HEK293T (cell line): ENCODE data around the gene MGAT1.

Experiments used
- CTCF ChIA-PET: fragments of 350-600 bp; formaldehyde crosslinking; extraction: SDS; loops from one replicate; lab custom pipeline; 2021; ENCODE audit warnings: antibody characterized with exemption, inconsistent platforms; lab: Yijun Ruan, JAX
- POLR2A ChIA-PET: fragments of 350-600 bp; formaldehyde crosslinking; extraction: SDS; loops from one replicate; lab custom pipeline; 2020; ENCODE audit warnings: antibody characterized with exemption, inconsistent platforms; lab: Yijun Ruan, JAX
- DNase-seq: peaks from one replicate; pipeline ENCODE4 v3.0.0; 2012; ENCODE audit warnings: mixed read lengths; ENCODE audit errors: extremely low spot score
- ARNT ChIP-seq: fragments of 450-650 bp; IDR thresholded peaks from 2 replicates; pipeline ENCODE4 v1.6.1; 2017; ENCODE audit warnings: mild to moderate bottlenecking
- BHLHE40 ChIP-seq: fragments of 450-650 bp; IDR thresholded peaks from 2 replicates; pipeline ENCODE4 v1.6.1; 2016; ENCODE audit warnings: mild to moderate bottlenecking, moderate library complexity, borderline replicate concordance
- CTBP1 ChIP-seq: fragments of 450-650 bp; IDR thresholded peaks from 2 replicates; pipeline ENCODE4 v1.6.1; 2016; ENCODE audit warnings: borderline replicate concordance
- ELF4 ChIP-seq: fragments of 450-650 bp; IDR thresholded peaks from 2 replicates; pipeline ENCODE4 v1.6.1; 2017; ENCODE audit warnings: antibody characterized with exemption
- FOXA1 ChIP-seq: fragments of 450-650 bp; IDR thresholded peaks from 2 replicates; pipeline ENCODE4 v1.6.1; 2016; ENCODE audit warnings: mild to moderate bottlenecking
- FOXK2 ChIP-seq: fragments of 450-650 bp; IDR thresholded peaks from 2 replicates; pipeline ENCODE4 v1.6.1; 2016; ENCODE audit warnings: mild to moderate bottlenecking
- FOXM1 ChIP-seq: fragments of 450-650 bp; IDR thresholded peaks from 2 replicates; pipeline ENCODE4 v1.6.1; 2017; ENCODE audit warnings: mild to moderate bottlenecking, borderline replicate concordance
- HDGF ChIP-seq: fragments of 450-650 bp; IDR thresholded peaks from 2 replicates; pipeline ENCODE4 v1.6.1; 2017; ENCODE audit warnings: antibody characterized with exemption, borderline replicate concordance
- L3MBTL2 ChIP-seq: fragments of 450-650 bp; conservative IDR thresholded peaks from 2 replicates; pipeline ENCODE4 v1.6.1; 2016; ENCODE audit warnings: mild to moderate bottlenecking
- LEF1 ChIP-seq: fragments of 450-650 bp; IDR thresholded peaks from 2 replicates; pipeline ENCODE4 v1.6.1; 2017; ENCODE audit warnings: mild to moderate bottlenecking, borderline replicate concordance
- NFRKB ChIP-seq: fragments of 450-650 bp; IDR thresholded peaks from 2 replicates; pipeline ENCODE4 v1.6.1; 2016; ENCODE audit warnings: mild to moderate bottlenecking, moderate library complexity
- SP1 ChIP-seq: fragments of 450-650 bp; IDR thresholded peaks from 2 replicates; pipeline ENCODE4 v1.6.1; 2017
- SUZ12 ChIP-seq: fragments of 450-650 bp; IDR thresholded peaks from 2 replicates; pipeline ENCODE4 v1.6.1; 2016; ENCODE audit warnings: mild to moderate bottlenecking
- TARDBP ChIP-seq: fragments of 450-650 bp; IDR thresholded peaks from 2 replicates; pipeline ENCODE4 v1.6.1; 2016
- ZNF384 ChIP-seq: fragments of 450-650 bp; IDR thresholded peaks from 2 replicates; pipeline ENCODE4 v1.6.1; 2016
- TF ChIP-seq, protein P1 (sequence below): fragments of 450-650 bp; IDR thresholded peaks from 2 replicates; pipeline ENCODE4 v1.6.1; 2016

MGAT1 gene

DNA sequence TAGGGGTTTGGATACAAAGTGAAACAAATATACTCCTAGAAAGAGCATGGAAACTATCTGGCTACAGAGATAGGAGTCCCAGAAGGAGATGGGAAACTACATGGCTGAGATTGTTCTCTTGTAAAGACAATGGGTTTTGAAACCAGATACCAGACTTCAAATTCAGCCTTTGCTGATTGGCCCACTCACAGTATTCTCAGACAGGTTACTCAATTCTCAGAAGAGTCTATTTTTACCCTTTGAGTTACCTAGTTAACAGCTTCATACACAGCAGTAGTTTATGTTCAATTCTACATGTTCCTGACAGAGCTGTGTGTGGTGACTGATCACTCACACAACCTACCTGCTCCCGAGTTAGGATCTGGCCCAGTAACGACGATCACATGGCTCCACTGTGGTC lies 44.4 kb upstream of the MGAT1 start:
- DNase-seq, result no peak
- ChIA-PET CTCF (no interaction called here), POLR2A (interaction anchor here (1.0 kb wide), 1 partner anchor 36 kb away, joined by 3 read pairs; no protein-coding TSS in a partner anchor)
- TF ChIP-seq HDGF (no peak), ARNT (no peak), BHLHE40 (no peak), LEF1 (no peak), FOXA1 (no peak), FOXM1 (no peak), SUZ12 (no peak), NFRKB (no peak), SP1 (no peak), ZNF384 (no peak), TARDBP (no peak), CTBP1 (no peak), FOXK2 (no peak), L3MBTL2 (no peak), ELF4 (no peak)
- TF ChIP-seq, protein P1, sequence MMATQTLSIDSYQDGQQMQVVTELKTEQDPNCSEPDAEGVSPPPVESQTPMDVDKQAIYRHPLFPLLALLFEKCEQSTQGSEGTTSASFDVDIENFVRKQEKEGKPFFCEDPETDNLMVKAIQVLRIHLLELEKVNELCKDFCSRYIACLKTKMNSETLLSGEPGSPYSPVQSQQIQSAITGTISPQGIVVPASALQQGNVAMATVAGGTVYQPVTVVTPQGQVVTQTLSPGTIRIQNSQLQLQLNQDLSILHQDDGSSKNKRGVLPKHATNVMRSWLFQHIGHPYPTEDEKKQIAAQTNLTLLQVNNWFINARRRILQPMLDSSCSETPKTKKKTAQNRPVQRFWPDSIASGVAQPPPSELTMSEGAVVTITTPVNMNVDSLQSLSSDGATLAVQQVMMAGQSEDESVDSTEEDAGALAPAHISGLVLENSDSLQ, result no peak

DNA sequence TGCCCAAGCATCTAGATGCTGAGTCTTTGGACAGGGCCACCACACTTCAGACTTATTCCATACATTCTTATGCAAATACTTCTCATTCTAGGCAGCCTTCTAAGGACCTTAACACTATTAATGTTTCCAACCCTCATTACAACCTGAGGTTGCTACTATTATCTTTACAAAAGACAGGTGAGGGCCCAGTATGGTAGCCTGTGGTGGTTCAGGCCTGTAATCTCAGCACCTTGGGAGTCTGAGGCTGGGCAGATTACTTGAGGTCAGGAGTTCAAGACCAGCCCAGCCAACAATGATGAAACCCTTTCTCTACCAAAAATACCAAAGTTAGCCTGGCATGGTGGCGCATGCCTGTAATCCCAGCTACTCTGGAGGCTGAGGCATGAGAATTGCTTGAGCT lies 42.3 kb upstream of the MGAT1 start:
- ChIA-PET POLR2A (no interaction called here), CTCF (interaction anchor here (0.7 kb wide), 1 partner anchor 18 kb away, joined by 6 read pairs; no protein-coding TSS in a partner anchor)

DNA sequence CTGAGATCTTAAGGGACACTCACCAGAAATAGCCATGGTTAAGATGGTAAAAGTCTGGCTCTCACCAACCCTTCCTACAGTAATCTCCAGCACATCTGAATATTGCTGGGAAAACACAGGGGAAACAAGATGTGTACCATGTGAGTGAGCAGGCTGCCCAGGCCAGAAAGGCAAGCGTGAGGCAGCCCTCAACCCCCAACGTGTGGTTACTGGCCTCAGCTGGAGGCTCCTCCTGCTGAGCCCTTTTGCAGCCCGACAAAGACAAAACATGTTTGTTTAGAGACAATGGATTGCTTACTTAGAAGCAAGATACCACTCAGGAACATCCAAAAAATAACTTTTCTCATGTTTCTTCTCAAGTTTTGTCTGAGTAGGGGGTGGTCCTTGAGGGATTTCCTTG lies 41.8 kb upstream of the MGAT1 start:
- no peak for DNase-seq
- TF ChIP-seq FOXK2 (no peak), ELF4 (no peak), ZNF384 (no peak), FOXM1 (no peak), ARNT (no peak)
- TF ChIP-seq, protein P1, result no peak
- POLR2A ChIA-PET, result no interaction called here

More for the DNA sequence above, 42.3 kb upstream of the MGAT1 start:
- no peak for DNase-seq
- TF ChIP-seq ELF4 (no peak), FOXK2 (no peak), FOXA1 (no peak), LEF1 (no peak), L3MBTL2 (no peak), FOXM1 (no peak)

DNA sequence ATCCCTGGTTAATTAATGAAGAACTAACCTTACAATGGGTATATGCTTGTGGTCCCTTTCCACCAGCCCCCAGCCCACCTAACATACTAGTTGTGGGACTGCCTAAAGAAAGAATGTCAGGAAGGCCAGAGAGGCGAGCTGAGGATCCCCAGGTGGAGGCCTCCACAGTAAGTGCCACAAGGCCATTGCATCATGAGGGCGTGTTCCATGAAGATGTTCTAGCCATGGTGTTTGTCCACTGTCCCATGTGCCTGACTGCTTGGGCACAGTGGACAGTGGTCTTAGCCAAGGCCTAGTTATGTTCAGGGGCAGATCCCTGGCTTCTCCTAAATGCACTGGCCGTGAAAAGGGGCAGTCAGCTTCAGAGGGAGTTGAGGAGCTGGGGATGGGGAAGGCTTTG lies 37.3 kb upstream of the MGAT1 start:
- no peak for DNase-seq
- POLR2A ChIA-PET, result no interaction called here
- TF ChIP-seq SP1, result no peak
- TF ChIP-seq ARNT, result no peak
- TF ChIP-seq FOXA1, result no peak
- no peak for TF ChIP-seq CTBP1
- CTCF ChIA-PET, result no interaction called here

More for the DNA sequence above, 41.8 kb upstream of the MGAT1 start:
- CTCF ChIA-PET, result interaction anchor here (0.7 kb wide), 1 partner anchor 19 kb away, joined by 6 read pairs; no protein-coding TSS in a partner anchor

DNA sequence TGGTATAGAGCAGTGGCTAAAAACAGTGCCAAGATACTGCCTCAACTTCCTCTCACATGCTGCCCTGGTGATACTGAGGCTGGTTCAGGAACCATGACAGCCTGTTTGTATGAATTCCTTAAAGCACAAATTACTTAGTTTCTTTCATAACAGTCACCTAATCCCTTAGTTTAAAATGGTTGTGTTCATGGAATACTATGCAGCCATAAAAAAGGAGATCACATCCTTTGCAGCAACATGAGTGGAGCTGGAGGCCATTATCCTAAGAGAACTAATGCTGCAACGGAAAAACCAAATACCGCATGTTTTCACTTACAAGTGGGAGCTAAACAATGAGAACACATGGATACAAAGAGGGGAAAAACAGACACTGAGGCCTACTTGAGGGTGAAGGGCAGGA lies 36.6 kb upstream of the MGAT1 start:
- ChIA-PET POLR2A (no interaction called here), CTCF (no interaction called here)
- no peak for DNase-seq
- TF ChIP-seq SUZ12 (no peak), CTBP1 (no peak), FOXM1 (no peak), ELF4 (no peak), BHLHE40 (no peak), ARNT (no peak)
- TF ChIP-seq, protein P1, result no peak

DNA sequence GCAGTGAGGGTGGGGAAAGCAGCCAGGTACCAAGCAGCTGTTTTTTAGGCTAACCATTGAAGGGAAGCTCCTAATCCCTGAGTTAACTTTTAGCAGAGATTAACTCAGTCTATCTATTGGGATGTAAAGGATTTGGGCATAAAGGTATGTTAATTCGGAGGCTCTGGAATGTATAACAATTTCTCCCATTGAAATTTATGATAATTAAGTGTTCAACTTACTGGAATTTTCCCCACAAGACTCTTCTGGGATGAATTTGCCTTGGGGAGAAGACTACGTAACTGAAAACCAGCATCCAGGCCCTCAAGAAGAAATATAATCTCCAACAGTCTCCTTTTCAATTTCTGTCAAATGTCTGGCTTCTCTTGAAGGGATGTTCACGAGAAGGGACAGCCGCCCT lies 34.9 kb upstream of the MGAT1 start:
- ChIA-PET POLR2A (interaction anchor here (0.6 kb wide), 1 partner anchor 20 kb away, joined by 3 read pairs; no protein-coding TSS in a partner anchor), CTCF (no interaction called here)
- no peak for TF ChIP-seq ZNF384
- no peak for TF ChIP-seq L3MBTL2
- no peak for TF ChIP-seq SP1
- no peak for TF ChIP-seq FOXM1
- no peak for TF ChIP-seq CTBP1
- no peak for TF ChIP-seq ARNT
- TF ChIP-seq BHLHE40, result no peak
- TF ChIP-seq LEF1, result no peak
- no peak for DNase-seq

DNA sequence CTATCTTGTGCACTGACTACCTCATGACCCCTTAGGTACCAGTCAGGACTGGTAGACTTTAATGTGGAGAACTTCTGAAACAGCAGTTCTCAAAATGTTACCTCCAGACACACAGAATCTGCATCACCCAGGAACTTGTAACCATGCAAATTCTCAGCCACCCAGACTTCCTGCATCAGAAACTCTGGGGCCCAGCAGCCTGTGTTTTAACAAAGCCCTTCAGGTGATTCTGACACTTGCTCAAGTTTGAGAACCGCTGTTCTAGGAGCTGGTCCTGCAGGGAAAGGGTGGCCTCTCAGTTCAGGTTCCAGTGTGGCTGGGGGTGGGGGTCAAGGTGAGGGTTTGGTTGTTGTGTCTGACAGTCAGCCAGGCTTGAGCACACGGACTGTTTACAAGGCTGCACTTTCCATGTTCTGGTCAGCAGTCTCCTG lies 30.0 kb upstream of the MGAT1 start:
- POLR2A ChIA-PET, result no interaction called here
- no peak for DNase-seq
- TF ChIP-seq SP1 (no peak), NFRKB (no peak), LEF1 (no peak), ZNF384 (no peak), CTBP1 (no peak), HDGF (no peak), L3MBTL2 (no peak), ELF4 (no peak), TARDBP (no peak), BHLHE40 (no peak), SUZ12 (no peak), FOXA1 (no peak), FOXM1 (no peak)
- TF ChIP-seq, protein P1, result no peak
- CTCF ChIA-PET, result no interaction called here
